Uterine smooth muscle cell (primary cell): ENCODE data around the gene HIBADH. TPM values are rescaled to one million over a fixed set of nuclear protein-coding genes. Genes with fewer than 3 reads are reported as not detected.

Source experiments
- total RNA-seq: library from RNA; depleted of rRNA; stranded (reverse); fragments of >200 nt; gene quantifications from 2 replicates; pipeline ENCODE4 v1.2.3, GENCODE V29; 2014

The HIBADH gene
- total RNA-seq: 58.9 and 81.4 TPM in 2 replicates

GRCh38 chr7:27662490-27663205 lies at the start of gene HIBADH:
HIBADH (minus strand) TSS chr7:27662883; CDS start chr7:27662788, 95 bp downstream.

Other genes with a start within 250 kb of the HIBADH start
- 92.4 and 108 TPM in 2 replicates for gene TAX1BP1, start 77.3 kb upstream of the HIBADH start, total RNA-seq